ENCODE data around the gene UNC13B. TPM values are rescaled to one million over a fixed set of nuclear protein-coding genes. Genes with fewer than 3 reads are reported as not detected.
A peak's percentile ranks its signal among the peaks of the same experiment; 100 is the strongest.
"Not testable (repeated sequence)": the region's sequence is repeated elsewhere in the genome, so short reads cannot be mapped to it uniquely, and the experiment has no call there.

The UNC13B gene
- total and polyA plus RNA-seq, 2 donors (not counting 3 experiments of a cell fraction or from before 2014, with no cell fraction given): 30.1 to 46.2 TPM

DNA sequence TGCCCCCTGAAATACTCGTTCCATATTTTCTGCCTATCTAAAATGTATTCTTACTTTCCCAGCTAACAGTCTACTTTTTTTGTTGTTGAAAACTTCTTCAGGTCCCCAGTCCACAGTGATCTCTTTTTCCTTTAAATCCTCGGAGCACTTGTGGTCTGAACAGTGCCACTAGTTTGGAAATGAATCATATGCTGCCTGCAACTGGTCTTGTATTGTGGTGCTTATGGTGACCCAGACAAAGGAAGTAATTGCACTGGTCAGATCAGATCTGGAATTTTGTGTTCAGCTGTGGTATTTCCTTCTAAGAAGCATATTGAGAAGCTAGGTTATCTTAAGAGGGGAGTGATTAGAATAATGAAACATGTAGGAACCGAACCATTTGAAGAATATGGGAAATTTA is 2.9 kb downstream of the UNC13B start:
- TF ChIP-seq, protein P1, sequence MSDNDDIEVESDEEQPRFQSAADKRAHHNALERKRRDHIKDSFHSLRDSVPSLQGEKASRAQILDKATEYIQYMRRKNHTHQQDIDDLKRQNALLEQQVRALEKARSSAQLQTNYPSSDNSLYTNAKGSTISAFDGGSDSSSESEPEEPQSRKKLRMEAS (IDR thresholded peaks at IDR 0.05; ENCODE audit: insufficient read depth, insufficient read length): no peak
- peak; percentile 13 for TF ChIP-seq JUN (IDR thresholded peaks at IDR 0.05; ENCODE audit: borderline replicate concordance, insufficient read depth, insufficient read length, low read depth)
- peak; percentile 91 for TF ChIP-seq GATA2 (IDR thresholded peaks at IDR 0.05; ENCODE audit: insufficient read depth, insufficient read length, low read depth, low read length)
- peak; percentile 74 for TF ChIP-seq FOS (IDR thresholded peaks at IDR 0.05; ENCODE audit: borderline replicate concordance, insufficient read depth, low read length)
- Histone ChIP-seq H3K79me2 (ENCODE audit: control insufficient read depth, insufficient read depth, low read length) (peaks cover 47% of the 10 kb centered on the region), H3K9ac (replicated peaks; ENCODE audit: extremely low read depth, insufficient read depth, low read length) (peak overlapping the region; percentile 28), H3K4me2 (ENCODE audit: insufficient read depth, low read length) (peak overlapping the region; percentile 94), H3K4me1 (ENCODE audit: control insufficient read depth, extremely low read depth, insufficient read depth, low read length) (peaks cover 34% of the 10 kb centered on the region), H3K9me1 (replicated peaks; ENCODE audit: control insufficient read depth, extremely low read depth, insufficient read depth, low read length) (peaks cover 2% of the 10 kb centered on the region), H3K36me3 (ENCODE audit: control insufficient read depth in 2 of 2, extremely low read depth in 1 of 2, insufficient read depth in 2 of 2, low read length in 2 of 2) (no peaks in the 10 kb centered on the region), H3K27ac (ENCODE audit: insufficient read depth, low read depth, low read length) (peak overlapping the region; percentile 58), H4K20me1 (replicated peaks; ENCODE audit: control insufficient read depth, extremely low read depth, insufficient read depth, low read length) (no peaks in the 10 kb centered on the region), H3K4me3 (replicated peaks in 1 of 3; ENCODE audit: insufficient read depth in 1 of 3, low read depth in 1 of 3, low read length in 3 of 3) (peak overlapping the region in 1 of 3 experiments; percentile 73), H2AFZ (ENCODE audit: low read depth, low read length) (peak overlapping the region; percentile 40), H3K9me3 (replicated peaks; ENCODE audit: control insufficient read depth, insufficient read depth, low read length) (no peaks in the 10 kb centered on the region), H3K27me3 (ENCODE audit: control insufficient read depth in 2 of 2, insufficient read depth in 2 of 2, low read length in 2 of 2) (no peaks in the 10 kb centered on the region)
- CTCF ChIA-PET: interaction anchor here (0.7 to 1.5 kb wide), 4 partner anchors 9 to 220 kb away, joined by 3 to 5 read pairs (median 4); no protein-coding TSS in a partner anchor
- peak; percentile 86 for DNase-seq (ENCODE audit: low read depth, low spot score)
- intact Hi-C loops (cut with micrococcal nuclease) (loop anchor here (2.0 to 10.0 kb wide), 3 partner anchors 94 to 170 kb away; no protein-coding TSS in a partner anchor), dilution Hi-C loops (cut with MboI; ENCODE audit: extremely low pct_ligation_motif_present, low sequenced_read_pairs) (no loop called here)
- POLR2A ChIA-PET: no interaction called here
- TSS peak; percentile 2 for BruUV-seq (replicated peaks)
- FAIRE-seq: peak; percentile 96

DNA sequence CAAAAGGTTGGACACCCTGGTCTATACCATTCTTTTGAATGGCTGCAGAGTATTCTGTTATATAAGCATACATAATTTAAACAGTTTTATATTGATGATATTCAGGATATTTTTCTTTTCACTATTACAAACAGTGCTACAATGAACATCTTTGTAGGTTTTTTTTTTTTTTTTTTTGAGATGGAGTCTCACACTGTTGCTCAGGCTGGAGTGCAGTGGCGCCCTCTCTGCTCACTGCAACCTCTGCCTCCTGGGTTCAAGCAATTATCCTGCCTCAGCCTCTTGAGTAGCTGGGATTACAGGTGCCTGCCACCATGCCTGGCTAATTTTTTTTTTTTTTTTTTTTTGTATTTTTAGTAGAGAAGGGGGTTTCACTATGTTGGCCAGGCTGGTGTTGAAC is 5.6 kb downstream of the UNC13B start:
- H3K27me3 ChIP-seq (ENCODE audit: control insufficient read depth in 2 of 2, insufficient read depth in 2 of 2, low read length in 2 of 2); dilution Hi-C loops (cut with MboI; ENCODE audit: extremely low pct_ligation_motif_present, low sequenced_read_pairs); H3K9me3 ChIP-seq (replicated peaks; ENCODE audit: control insufficient read depth, insufficient read depth, low read length); H3K27ac ChIP-seq (ENCODE audit: insufficient read depth, low read depth, low read length); H3K9me1 ChIP-seq (replicated peaks; ENCODE audit: control insufficient read depth, extremely low read depth, insufficient read depth, low read length); POLR2A ChIA-PET; H3K4me2 ChIP-seq (ENCODE audit: insufficient read depth, low read length); FAIRE-seq; H4K20me1 ChIP-seq (replicated peaks; ENCODE audit: control insufficient read depth, extremely low read depth, insufficient read depth, low read length); DNase-seq (ENCODE audit: low read depth, low spot score); H3K9ac ChIP-seq (replicated peaks; ENCODE audit: extremely low read depth, insufficient read depth, low read length); H2AFZ ChIP-seq (ENCODE audit: low read depth, low read length); H3K4me3 ChIP-seq (replicated peaks in 1 of 3; ENCODE audit: insufficient read depth in 1 of 3, low read depth in 1 of 3, low read length in 3 of 3); H3K36me3 ChIP-seq (ENCODE audit: control insufficient read depth in 2 of 2, extremely low read depth in 1 of 2, insufficient read depth in 2 of 2, low read length in 2 of 2); BruUV-seq (replicated peaks): not testable (repeated sequence)
- Histone ChIP-seq H3K4me1 (ENCODE audit: control insufficient read depth, extremely low read depth, insufficient read depth, low read length) (peaks cover 35% of the 10 kb centered on the region), H3K79me2 (ENCODE audit: control insufficient read depth, insufficient read depth, low read length) (peaks cover 54% of the 10 kb centered on the region)
- CTCF ChIA-PET: interaction anchor here (1.3 kb wide), 1 partner anchor 92 kb away, joined by 3 read pairs; no protein-coding TSS in a partner anchor
- intact Hi-C loops (cut with micrococcal nuclease): loop anchor here (10.0 kb wide), 1 partner anchor 167 kb away; no protein-coding TSS in a partner anchor

All from endothelial cell of umbilical vein (primary cell).